Measurements from ENCODE around the gene NGFR.

GRCh38 chr17:49484588-49484987, 10.5 kb upstream of the NGFR start:
- TF ChIP-seq POLR2A (IDR thresholded peaks at IDR 0.05) (no peak), CTCF (IDR thresholded peaks at IDR 0.05) (no peak)

Measured in lower leg skin (tissue), 3 donors.